HG03135 (cell line): ENCODE measurements around the gene KPNA1.
A peak's percentile ranks its signal among the peaks of the same experiment; 100 is the strongest.

Experiments
- ATAC-seq: cut with Tn5 transposase; IDR thresholded peaks from one replicate; pipeline ENCODE4 v1.9.1; 2021; ENCODE audit warnings: mild to moderate bottlenecking, moderate library complexity; ENCODE audit not compliant: unreplicated experiment

The KPNA1 gene

DNA sequence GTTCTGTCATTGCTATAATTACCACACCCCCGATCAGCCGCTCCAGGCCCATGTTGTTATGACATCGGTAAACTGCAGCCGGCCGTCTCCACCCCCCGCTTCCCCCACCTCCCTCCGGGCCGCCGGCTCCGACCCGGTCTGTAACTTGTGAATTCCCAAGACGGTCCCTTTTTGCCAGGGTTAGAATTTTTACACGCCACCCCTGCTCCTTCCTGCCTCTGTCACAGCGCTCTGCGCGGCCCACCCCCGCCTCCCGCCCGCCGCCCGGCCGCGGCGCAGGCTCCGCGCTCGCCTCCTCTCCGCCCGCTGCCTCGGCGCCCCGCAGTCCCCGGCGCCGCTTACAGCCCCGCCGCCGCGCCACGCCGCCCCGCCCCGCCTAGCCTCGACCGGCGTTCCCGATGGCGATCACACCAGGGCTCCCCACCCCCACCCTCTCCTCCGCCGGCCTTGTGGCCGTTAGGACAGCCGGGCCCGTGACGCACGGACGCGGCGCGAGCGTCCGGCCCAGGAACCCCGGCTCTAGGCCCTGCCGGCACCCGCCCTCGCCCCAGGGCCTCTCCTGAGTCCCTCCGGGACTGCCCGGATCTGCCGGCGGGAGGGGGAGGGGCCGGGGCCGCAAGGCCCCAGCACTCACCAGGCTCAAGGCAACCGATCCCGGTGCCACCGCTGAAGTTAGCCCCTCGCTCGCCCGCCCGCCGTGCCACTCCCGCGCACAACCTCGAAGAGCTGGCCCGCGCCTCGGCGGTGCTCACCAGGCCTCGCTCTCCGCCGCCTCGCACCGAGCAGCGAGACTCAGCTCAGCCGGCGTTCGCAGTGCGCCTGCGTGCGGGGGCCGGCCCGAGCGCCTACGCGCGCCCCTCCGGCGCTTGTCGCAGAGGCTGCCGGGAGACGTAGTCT lies at the start of gene KPNA1:
Gene KPNA1, minus strand, starts transcription at position 817 of the 897 bp plus-strand sequence. CDS start 18,374 bp downstream, outside the sequence.
- ATAC-seq, result peak; percentile 87

DNA sequence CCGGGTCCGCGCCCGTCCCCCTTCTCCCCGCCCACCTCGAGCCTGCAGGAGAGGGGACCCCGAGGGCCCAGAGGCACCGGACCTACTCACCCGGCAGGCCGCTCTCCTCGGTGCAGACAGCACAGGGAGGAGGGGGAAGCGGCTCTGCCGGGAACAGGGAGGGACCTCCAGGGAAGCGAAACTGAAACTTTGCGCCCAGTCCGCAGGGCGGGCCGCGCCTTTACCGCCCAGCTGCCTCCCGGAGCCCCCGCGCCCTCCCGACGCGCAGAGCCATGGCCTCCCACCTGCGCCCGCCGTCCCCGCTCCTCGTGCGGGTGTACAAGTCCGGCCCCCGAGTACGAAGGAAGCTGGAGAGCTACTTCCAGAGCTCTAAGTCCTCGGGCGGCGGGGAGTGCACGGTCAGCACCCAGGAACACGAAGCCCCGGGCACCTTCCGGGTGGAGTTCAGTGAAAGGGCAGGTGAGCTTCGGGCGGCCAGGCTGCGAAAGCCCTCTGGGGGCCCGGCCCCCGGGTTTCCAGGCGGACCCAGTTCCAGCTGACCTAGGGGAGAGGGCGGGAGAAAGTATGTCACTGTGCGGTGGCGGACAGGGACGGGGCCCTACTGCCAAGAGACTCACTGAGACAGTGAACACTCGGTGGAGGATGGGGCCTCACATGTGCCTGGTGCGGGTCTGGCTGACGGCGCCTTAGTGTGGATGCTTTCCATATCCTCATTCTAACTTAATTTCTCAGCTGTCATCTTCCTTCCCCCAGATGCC lies 49.6 kb upstream of the KPNA1 start, which contains the start of the genes DTX3L and PARP9:
Gene DTX3L, plus strand, starts transcription at position 184 of the 758 bp plus-strand sequence. Its CDS starts 89 bp downstream, at position 273.
Gene PARP9, minus strand, starts transcription at position 146 of the 758 bp plus-strand sequence. CDS start 4,680 bp downstream, outside the sequence.
- ATAC-seq, result peak; percentile 70

DNA sequence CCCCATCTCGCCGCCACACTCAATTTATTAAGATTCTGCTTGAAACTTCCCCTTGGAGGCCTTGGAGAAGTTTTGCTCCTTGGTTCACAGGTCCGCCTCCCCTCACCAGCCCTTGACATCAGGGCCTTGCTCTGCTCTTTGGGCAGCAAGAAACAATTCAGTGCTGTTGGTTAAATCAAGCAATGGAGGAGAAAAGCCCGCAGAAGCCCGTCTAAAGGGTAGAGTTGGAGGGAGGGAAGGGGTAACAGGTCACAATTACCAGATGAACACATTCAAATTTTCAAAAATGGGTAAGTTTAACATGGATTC lies 48.9 kb upstream of the KPNA1 start:
- ATAC-seq, result peak; percentile 21

DNA sequence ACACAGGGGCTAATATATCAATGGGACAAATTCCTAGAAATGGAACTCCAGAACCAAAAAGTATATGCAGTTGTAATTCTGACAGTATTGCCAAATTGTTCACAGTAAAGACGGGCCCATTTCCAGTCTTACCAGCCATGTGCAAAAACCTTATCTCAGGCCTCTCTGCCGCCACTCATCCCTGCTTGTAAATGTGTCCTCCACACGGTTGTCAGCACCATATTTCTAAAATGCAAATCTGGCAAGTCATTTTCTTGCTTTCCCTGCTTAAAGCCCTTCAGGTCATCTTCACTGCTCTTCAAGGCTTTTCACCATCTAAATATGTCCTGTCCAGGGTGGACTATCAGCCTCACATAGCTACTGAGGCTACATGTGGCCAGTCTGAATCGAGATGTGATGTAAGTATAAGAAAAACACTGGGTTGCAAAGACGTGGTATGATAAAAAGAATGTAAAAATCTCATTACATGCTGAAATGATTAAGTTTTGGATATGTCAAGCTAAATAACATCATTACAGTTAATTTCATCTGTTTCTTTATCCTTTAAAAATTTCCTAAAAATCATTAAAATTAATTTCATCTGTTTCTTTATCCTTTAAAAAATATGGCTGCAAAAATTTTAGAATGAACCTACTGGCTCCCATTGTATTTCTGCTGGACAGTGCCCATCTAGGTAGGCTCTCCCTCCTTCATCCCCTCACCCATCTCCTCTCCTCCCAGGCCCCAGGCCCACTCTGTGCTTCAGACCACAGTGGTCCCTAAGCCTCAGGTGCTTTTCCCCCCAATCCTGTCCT lies 48.4 kb upstream of the KPNA1 start:
- ATAC-seq, result no peak

DNA sequence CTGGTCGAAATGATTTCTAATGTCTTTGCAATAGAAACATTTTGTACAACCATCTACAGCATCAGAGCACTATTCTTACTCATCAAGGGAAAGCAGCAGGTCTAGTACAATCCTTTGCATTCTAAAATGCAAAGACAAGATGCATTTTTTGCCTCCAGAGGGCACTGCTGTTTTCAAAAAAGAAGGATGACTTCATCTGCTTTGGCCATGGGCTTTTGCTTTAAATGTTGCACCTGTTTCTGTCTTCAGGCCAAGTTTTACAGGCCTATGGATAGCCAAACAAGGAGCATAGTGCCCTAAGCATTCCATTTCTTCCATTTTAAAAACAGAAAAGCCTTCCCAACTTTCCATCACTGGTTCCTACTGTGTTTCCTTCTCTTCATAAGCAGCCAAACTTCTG lies 45.9 kb upstream of the KPNA1 start:
- no peak for ATAC-seq

DNA sequence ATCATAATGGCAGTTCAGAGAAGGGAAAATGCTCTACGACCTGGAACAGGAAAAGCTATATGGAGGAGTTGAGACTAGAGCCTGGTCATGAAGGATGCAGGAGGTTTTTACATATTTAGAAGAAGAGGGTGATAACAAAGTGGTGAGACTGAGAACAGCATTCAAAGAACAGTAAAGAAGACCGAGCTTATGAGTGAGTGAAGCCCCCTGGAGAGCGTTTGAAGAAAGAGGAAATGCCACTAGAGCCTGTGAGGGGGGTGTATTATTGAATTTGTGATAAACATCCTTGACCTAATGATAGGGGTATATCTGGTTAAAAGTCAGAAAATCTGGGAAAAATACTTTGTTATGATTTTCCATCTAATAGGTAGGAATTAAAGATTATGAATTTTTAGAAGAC lies 45.2 kb upstream of the KPNA1 start:
- ATAC-seq, result no peak

DNA sequence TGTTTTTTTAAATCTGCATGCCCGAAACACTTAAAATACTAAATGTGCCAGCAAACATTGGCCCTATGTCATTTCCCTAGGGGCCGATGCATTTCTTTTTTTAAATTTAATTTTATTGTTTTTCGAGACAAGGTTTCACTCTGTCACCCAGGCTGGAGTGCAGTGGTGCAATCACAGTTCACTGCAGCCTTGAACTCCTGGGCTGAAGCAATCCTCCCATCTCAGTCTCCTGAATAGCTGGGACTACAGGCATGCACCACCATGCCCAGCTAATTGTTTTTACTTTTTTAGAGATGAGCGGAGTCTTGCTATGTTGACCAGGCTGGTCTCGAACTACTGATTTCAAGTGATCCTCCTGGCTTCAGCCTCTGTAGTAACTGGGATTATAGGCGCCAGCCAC lies 43.9 kb upstream of the KPNA1 start:
- no peak for ATAC-seq

DNA sequence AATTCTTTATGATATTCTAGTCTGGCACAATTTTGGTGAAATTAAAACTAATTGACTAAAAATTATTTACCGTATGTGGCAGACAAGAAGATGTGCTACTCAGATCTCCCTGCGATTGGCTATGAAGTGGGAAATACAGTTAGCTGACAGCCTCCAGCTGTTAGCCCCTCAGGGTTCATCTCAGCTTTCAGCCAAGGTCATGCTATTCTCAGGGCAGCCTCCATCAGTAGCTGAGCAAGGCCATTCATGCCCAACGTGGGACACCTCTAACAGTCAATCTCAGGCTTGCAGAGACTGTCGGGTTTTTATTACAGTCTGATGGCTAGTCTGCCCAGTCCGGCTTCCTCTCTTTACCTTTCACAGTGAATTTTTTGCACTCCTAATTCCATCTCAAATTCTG lies 42.6 kb upstream of the KPNA1 start:
- ATAC-seq, result no peak

DNA sequence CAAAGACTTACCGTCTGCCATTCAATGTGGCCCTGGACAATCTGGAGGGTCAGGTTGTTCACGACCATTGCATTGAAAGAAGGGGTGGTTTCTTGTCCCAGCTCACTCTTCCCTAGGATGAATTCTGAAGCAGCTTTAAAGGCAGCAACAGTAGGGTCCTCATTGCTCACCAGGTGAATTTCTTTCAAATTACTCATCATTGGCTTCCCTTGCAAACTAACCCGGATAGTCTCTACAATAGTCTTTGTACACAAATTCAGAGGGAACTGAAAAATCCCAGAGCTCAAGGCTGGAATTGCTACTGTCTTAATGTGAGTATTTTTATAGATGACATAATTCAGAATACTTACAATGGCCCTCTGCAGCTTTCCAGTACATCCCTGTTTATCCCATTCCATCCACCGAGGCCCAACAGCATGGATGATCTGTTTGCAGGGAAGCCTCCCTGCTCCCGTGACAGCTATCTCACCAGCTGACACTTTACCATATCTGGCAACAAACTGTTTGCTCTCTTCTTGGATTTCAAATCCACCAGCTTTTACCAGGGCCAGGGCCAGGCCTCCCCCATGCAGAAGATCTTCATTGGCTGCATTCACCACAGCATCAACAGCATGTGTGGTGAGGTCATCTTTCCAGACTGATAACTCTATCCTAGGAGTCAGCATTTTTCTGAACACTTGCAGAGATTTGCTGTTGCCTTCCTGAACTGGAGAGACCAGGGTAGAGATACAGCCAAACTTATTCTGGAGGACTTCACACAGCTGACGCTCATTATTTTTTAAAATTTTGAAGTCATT lies 40.7 kb upstream of the KPNA1 start:
- no peak for ATAC-seq

DNA sequence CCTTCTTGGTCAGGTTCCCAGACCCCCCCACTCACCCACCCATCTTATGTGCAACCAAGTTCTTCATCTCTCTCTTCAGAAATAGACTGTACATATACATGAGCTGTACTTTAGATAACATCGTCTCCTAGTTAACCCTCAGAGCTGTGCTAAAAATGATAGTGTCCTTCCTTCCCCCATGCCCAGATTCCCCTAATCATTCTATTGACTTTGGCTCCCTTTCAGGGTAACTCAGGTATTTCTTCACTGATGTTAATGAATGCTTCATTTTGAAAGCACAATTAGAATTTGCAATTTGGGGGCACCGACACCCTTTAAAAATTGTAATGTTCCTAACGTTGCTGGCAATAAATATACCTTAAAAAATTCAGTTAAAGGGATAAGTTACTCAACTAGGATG lies 38.4 kb upstream of the KPNA1 start:
- ATAC-seq, result no peak

DNA sequence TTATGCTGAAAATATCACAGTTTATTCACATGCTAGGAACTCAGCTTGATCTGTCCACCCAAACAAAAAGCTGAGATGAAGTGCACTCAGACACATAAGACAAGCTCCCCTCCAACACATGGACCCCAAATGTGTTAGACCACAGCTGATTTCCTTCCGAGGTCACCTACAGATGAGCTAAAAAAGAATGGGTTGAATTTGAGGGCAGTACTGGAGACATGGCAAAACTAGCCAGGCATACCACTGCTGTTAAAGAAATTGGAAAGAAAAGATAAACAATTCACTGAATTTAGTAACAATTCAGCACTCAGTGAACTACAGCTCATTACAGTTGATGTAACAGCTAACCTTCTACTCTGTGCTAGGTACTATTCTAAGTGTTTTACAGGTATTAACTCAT lies 33.9 kb upstream of the KPNA1 start:
- no peak for ATAC-seq

DNA sequence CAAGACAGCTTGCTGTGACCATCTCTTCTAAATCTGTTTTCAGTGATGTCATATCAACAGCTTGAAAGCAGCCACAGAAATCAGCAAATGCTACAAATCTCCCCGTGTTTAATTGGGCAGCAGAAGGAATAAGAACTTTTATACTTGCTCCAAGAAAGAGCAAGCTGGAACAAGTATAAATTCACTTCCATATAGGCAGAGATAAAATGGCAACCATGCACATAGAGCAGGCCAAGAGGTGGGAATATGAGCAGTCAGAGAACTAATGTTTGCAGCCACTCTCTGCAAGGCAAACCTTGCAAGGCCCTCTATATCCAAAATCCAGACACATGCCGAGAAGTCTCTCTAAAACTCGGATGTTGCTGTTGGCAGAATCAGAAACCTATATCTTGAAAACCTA lies 33.3 kb upstream of the KPNA1 start:
- no peak for ATAC-seq

DNA sequence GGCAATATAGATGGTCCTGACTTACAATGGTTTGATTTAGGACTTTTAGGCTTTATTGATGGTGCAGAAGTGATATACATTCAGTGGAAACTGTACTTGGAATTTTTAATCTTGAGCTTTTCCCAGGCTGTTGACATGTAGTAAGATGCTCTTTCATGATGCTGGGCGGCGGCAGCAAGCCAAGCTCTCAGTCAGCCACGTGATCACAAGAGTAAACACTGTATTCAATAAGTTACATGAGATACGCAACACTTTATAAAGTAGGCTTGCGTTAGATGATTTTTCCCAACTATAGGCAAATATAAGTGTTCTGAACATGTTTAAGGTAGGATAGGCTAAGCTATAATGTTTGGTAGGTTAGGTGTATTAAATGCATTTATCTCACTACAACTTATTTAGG lies 31.4 kb upstream of the KPNA1 start:
- no peak for ATAC-seq

DNA sequence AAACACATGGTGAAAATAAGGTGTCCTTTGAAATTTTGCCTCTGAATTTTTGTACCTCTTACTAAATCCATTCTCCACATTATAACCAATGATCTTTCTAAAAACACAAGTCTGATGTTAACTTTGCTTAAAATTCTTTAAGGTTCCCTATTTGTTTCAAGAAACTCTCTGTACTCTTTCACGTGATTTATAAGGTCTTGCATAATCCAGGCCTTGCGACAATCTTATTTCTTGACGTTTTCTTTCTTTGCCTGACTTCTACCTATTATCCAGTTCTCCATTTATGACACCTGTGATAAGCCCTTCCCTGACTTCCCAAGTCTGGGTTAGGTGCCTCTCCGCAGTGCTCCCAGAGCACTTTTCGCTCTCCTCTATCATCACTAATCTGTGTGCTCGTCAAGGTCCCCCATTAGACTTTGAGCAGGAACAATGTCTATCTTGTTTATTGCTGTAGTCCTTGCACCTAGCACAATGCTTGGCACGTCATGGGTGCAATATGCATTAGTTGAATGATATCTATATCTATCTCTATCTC lies 24.3 kb upstream of the KPNA1 start:
- ATAC-seq, result no peak

DNA sequence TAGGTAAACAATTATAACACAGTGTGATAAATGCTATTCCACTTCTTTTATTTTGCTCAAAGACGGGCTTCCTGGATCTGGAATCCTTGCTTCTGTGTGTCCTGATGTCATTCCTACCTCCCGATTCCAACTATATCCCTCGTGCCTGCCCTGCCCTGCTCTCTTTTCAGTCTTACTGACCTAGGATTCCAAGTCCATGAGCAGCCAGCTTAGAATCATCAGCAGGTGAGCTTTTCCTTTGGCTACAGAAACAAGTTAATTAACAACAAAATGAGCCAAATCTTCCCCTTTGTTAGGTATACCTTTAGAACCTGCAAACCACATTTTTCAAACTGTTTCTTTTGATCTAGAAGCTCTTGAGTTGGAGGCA lies 21.9 kb upstream of the KPNA1 start:
- ATAC-seq, result no peak

DNA sequence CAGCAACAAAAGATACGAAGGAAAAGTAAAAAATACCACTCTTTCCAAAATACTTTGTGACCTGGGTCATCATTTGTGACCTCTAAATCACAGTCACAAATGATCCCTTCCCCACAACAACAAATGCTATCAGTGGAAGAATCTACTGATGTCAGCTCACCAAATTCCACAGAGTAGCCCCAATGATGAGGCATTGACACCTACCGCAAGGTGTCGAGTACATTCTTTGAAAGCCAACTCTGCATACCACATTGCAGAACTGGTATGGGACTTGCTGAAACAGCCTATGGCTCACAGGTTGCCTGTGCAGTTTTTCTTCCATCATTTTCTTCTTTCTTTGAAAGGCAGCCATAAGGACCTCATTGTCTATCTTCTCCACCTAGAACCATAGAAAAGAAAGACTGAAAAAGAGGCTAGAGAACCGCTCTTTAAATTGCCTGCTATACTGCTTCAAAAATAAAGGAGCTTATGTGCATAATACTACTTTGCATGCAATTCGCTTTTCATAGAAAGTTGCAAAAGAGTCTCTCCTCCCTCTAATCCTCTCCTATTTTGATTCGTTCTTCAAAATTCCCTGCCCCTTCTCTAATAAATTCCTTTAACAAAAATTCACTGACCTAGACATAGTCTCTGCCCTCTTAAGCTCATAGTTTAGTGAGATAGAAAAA lies 21.4 kb upstream of the KPNA1 start:
- ATAC-seq, result no peak

DNA sequence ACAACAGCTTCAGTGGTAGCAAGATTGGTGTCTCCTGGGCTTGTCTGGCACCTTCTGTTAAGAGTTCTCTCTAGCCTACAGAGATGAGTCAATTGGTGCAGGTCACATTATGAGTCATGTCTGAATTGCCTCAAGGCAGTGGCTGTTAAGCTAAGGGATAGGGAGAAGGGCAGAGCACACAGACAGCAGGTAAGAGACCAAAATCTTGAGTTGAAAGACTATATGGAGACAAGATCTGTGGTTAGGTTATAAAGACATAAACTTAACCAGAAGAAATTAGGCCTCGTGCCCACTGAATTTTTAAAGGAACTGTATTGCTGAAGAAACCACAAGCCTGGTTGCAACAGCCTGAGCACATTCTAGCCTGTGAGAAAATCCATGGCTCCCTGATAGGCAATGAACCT lies 19.2 kb upstream of the KPNA1 start:
- ATAC-seq, result peak; percentile 96

DNA sequence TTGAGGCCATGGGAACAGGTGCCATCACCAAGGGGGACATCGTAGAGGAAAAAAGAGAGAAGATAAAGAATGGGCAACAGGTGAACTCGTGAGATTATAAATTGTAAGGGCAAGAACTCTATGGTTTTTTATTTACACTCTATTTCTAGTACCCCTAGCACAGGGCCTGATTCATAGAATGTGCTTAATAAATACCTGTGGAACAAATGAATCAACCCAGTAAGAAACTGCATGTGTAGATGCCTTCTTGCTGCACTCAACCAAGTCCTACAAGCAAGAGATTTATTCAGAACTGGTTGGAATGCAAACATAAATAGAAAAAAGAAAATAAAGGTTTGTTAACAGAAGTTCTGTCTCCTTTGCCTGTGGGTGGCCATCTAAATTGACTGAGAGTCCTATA lies 18.7 kb upstream of the KPNA1 start:
- no peak for ATAC-seq

DNA sequence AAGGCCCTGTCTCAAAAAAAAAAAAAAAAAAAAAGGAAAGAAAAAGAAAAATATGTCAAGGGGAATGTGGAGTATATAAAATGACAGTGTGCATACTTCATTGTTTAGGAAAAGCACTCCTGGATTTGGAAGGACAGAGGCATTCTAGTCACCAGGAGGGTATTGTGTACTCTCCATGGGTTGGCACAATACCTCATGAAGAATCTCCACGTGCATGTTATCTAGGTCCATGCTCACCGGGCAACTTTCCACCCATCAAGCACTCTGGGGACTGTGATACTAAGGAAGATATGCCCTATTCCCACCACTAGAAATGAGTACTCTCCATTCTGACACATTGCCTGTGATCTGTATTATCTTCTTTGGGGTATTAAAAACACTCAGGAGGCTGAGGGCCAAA lies 15.4 kb upstream of the KPNA1 start:
- no peak for ATAC-seq

DNA sequence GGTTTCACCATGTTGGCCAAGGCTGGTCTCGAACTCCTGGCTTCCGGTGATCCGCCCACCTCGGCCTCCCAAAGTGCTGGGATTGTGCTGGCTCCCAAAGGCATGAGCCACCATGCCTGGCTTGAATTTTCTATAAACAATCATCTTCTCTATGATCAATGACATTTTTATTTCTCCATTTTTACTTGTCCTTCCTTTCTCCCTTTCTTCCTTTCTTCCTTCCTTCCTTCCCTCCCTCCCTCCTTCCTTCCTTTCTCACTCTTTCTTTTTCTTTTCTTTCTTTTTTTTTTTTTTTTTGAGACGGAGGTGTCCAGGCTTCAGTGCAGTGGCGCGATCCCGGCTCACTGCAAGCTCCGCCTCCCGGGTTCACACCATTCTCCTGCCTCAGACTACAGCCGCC lies 8.6 kb upstream of the KPNA1 start:
- ATAC-seq, result no peak
